IMR-90 (cell line): ENCODE results near the gene FAM53C. TPM values are rescaled to one million over a fixed set of nuclear protein-coding genes. Genes with fewer than 3 reads are reported as not detected.

Experiments used
- ATAC-seq: fragments of 200-7000 bp; cut with Tn5 transposase; 2 replicates; pipeline ENCODE4 v1.9.1; 2020; ENCODE audit warnings: low read depth, mild to moderate bottlenecking, moderate library complexity
- BruUV-seq: library from RNA; stranded (reverse); fragments of 400-500 nt; replicated peaks from 2 replicates; lab custom pipeline; 2021; lab: Mats Ljungman, UMichigan
- CTCF ChIA-PET: fragments of 300-600 bp; formaldehyde crosslinking; extraction: SDS; loops from one replicate; lab custom pipeline; 2021; ENCODE audit warnings: antibody characterized with exemption; lab: Yijun Ruan, JAX
- POLR2A ChIA-PET: fragments of 300-600 bp; sonication (Branson Sonifier 250); formaldehyde crosslinking; loops from one replicate; lab custom pipeline; 2022; ENCODE audit warnings: antibody characterized with exemption; ENCODE audit not compliant: unreplicated experiment; lab: Charles Lee
- DNase-seq: peaks from one replicate; pipeline ENCODE4 v3.0.0; 2013
- H2AFZ ChIP-seq: replicated peaks from 2 replicates; pipeline ENCODE3; 2013; ENCODE audit warnings: low read length, mild to moderate bottlenecking; ENCODE audit not compliant: poor library complexity
- H2AK5ac ChIP-seq: 2 replicates; pipeline ENCODE4 v1.6.1; 2013; ENCODE audit warnings: low read depth, low read length, inconsistent platforms
- H2AK9ac ChIP-seq: replicated peaks from 2 replicates; pipeline ENCODE3; 2013; ENCODE audit warnings: mild to moderate bottlenecking, low read depth, low read length, moderate library complexity; ENCODE audit not compliant: poor library complexity
- H2BK120ac ChIP-seq: 2 replicates; pipeline ENCODE4 v1.6.1; 2013; ENCODE audit warnings: low read depth, low read length, inconsistent platforms
- H2BK15ac ChIP-seq: 3 replicates; pipeline ENCODE4 v1.6.1; 2013; ENCODE audit warnings: low read depth, low read length, inconsistent platforms
- H2BK20ac ChIP-seq: 2 replicates; pipeline ENCODE4 v1.6.1; 2013; ENCODE audit warnings: low read depth, mild to moderate bottlenecking, inconsistent platforms, low read length, moderate library complexity
- H2BK5ac ChIP-seq: 2 replicates; pipeline ENCODE4 v1.6.1; 2013; ENCODE audit warnings: mild to moderate bottlenecking, low read depth, low read length, inconsistent platforms; ENCODE audit not compliant: poor library complexity, severe bottlenecking
- H3K14ac ChIP-seq: replicated peaks from 2 replicates; pipeline ENCODE4 v1.6.1; 2013; ENCODE audit warnings: low read depth, low read length, inconsistent platforms
- H3K18ac ChIP-seq: 2 replicates; pipeline ENCODE4 v1.6.1; 2013; ENCODE audit warnings: low read depth, low read length, control low read depth
- H3K23ac ChIP-seq: 2 replicates; pipeline ENCODE4 v1.6.1; 2013; ENCODE audit warnings: low read depth, low read length, inconsistent platforms
- H3K27ac ChIP-seq: 2 replicates; pipeline ENCODE4 v1.5.1; 2013; ENCODE audit warnings: mild to moderate bottlenecking, control low read depth, low read length; ENCODE audit not compliant: insufficient read depth
- H3K27me3 ChIP-seq: 2 replicates; pipeline ENCODE4 v1.6.1; 2013; ENCODE audit warnings: low read length; ENCODE audit not compliant: control insufficient read depth, insufficient read depth
- H3K36me3 ChIP-seq: 2 replicates; pipeline ENCODE4 v1.6.1; 2013; ENCODE audit warnings: low read length, mixed read lengths; ENCODE audit not compliant: control insufficient read depth, insufficient read depth
- H3K4ac ChIP-seq: 2 replicates; pipeline ENCODE4 v1.6.1; 2013; ENCODE audit warnings: low read depth, low read length, inconsistent platforms
- H3K4me1 ChIP-seq: 2 replicates; pipeline ENCODE4 v1.6.1; 2013; ENCODE audit warnings: low read length, mixed read lengths; ENCODE audit not compliant: control insufficient read depth, insufficient read depth
- H3K4me2 ChIP-seq: 2 replicates; pipeline ENCODE4 v1.6.1; 2013; ENCODE audit warnings: low read depth, mild to moderate bottlenecking, control low read depth, low read length, moderate library complexity
- H3K4me3 ChIP-seq: 2 replicates; pipeline ENCODE4 v1.5.1; 2013; ENCODE audit warnings: low read depth, mild to moderate bottlenecking, control low read depth, low read length, moderate library complexity; ENCODE audit not compliant: insufficient read depth
- H3K56ac ChIP-seq: 2 replicates; pipeline ENCODE4 v1.6.1; 2013; ENCODE audit warnings: low read length, inconsistent platforms; ENCODE audit not compliant: insufficient read depth; ENCODE audit errors: extremely low read depth
- H3K79me1 ChIP-seq, 2 experiments: 2 replicates each; pipeline ENCODE4 v1.6.1; 2013; ENCODE audit warnings: low read length in 2 of 2, inconsistent platforms in 1 of 2, low read depth in 1 of 2
- H3K9ac ChIP-seq: 2 replicates; pipeline ENCODE4 v1.6.1; 2013; ENCODE audit warnings: low read depth, low read length, control low read depth
- H3K9me1 ChIP-seq: 2 replicates; pipeline ENCODE4 v1.6.1; 2013; ENCODE audit warnings: low read length, inconsistent platforms; ENCODE audit not compliant: insufficient read depth
- H3K9me3 ChIP-seq: 2 replicates; pipeline ENCODE4 v1.6.1; 2013; ENCODE audit warnings: low read length; ENCODE audit not compliant: control insufficient read depth, insufficient read depth
- H4K20me1 ChIP-seq: 2 replicates; pipeline ENCODE4 v1.6.1; 2013; ENCODE audit warnings: low read length, inconsistent platforms; ENCODE audit not compliant: insufficient read depth
- H4K5ac ChIP-seq: 2 replicates; pipeline ENCODE4 v1.6.1; 2013; ENCODE audit warnings: mild to moderate bottlenecking, low read depth, low read length, control low read depth
- H4K8ac ChIP-seq, 2 experiments: 2 replicates each; pipeline ENCODE4 v1.6.1; 2013; ENCODE audit warnings: low read depth in 2 of 2, low read length in 2 of 2, control low read depth in 1 of 2, inconsistent platforms in 1 of 2
- H4K91ac ChIP-seq: 2 replicates; pipeline ENCODE4 v1.6.1; 2013; ENCODE audit warnings: low read depth, low read length, inconsistent platforms; ENCODE audit not compliant: insufficient read depth
- BHLHE40 ChIP-seq: fragments of 150-350 bp; IDR thresholded peaks from 2 replicates; pipeline ENCODE4 v1.6.1; 2016; ENCODE audit warnings: mild to moderate bottlenecking, low read depth, low read length
- CEBPB ChIP-seq: IDR thresholded peaks from 2 replicates; pipeline ENCODE4 v1.6.1; 2012; ENCODE audit warnings: low read depth, low read length, improper control_type of control experiment
- CHD1 ChIP-seq: IDR thresholded peaks from 2 replicates; pipeline ENCODE4 v1.6.1; 2012; ENCODE audit warnings: low read depth, low read length, improper control_type of control experiment
- CTCF ChIP-seq: conservative IDR thresholded peaks from 2 replicates; pipeline ENCODE4 v1.5.1; 2012; ENCODE audit warnings: mild to moderate bottlenecking, low read depth, low read length, improper control_type of control experiment
- ELK1 ChIP-seq: fragments of 150-350 bp; IDR thresholded peaks from 2 replicates; pipeline ENCODE4 v1.6.1; 2016; ENCODE audit warnings: low read depth, mild to moderate bottlenecking, low read length, moderate library complexity, borderline replicate concordance
- FOS ChIP-seq: fragments of 150-350 bp; IDR thresholded peaks from 2 replicates; pipeline ENCODE4 v1.6.1; 2016; ENCODE audit warnings: low read depth, low read length
- MAZ ChIP-seq: IDR thresholded peaks from 2 replicates; pipeline ENCODE4 v1.6.1; 2012; ENCODE audit warnings: low read depth, mild to moderate bottlenecking, low read length, improper control_type of control experiment, moderate library complexity, borderline replicate concordance
- NFE2L2 ChIP-seq: fragments of 150-350 bp; IDR thresholded peaks from 2 replicates; pipeline ENCODE4 v1.6.1; 2016; ENCODE audit warnings: low read depth, mild to moderate bottlenecking, low read length
- POLR2A ChIP-seq: IDR thresholded peaks from 2 replicates; pipeline ENCODE4 v1.6.1; 2012; ENCODE audit warnings: mild to moderate bottlenecking, low read depth, low read length
- RAD21 ChIP-seq: IDR thresholded peaks from 2 replicates; pipeline ENCODE4 v1.6.1; 2012; ENCODE audit warnings: low read length, improper control_type of control experiment
- RCOR1 ChIP-seq: IDR thresholded peaks from 2 replicates; pipeline ENCODE4 v1.6.1; 2012; ENCODE audit warnings: mild to moderate bottlenecking, low read length, improper control_type of control experiment; ENCODE audit not compliant: insufficient replicate concordance
- RFX5 ChIP-seq: IDR thresholded peaks from 2 replicates; pipeline ENCODE4 v1.8.0; 2012; ENCODE audit warnings: low read depth, mild to moderate bottlenecking, low read length, moderate library complexity
- SMC3 ChIP-seq: fragments of 150-350 bp; IDR thresholded peaks from 2 replicates; pipeline ENCODE4 v1.6.1; 2016; ENCODE audit warnings: low read depth, mild to moderate bottlenecking, antibody characterized with exemption, low read length, moderate library complexity
- dilution Hi-C: fragments of 300-500 bp; cut with HindIII; formaldehyde crosslinking; loops from one replicate; pipeline ENCODE4 v1.14.3; 2018; ENCODE audit warnings: low sequenced_read_pairs; ENCODE audit not compliant: unreplicated experiment
- in situ Hi-C: fragments of 300-500 bp; cut with MboI; formaldehyde crosslinking; loops from 3 replicates; pipeline ENCODE4 v1.14.3; 2019; ENCODE audit warnings: low sequenced_read_pairs, inconsistent platforms, mixed read lengths
- intact Hi-C: fragments of 100-400 bp; cut with micrococcal nuclease; formaldehyde crosslinking; loops from 2 replicates; pipeline ENCODE4 v1.10.0; 2022
- polyA plus RNA-seq, 3 experiments: library from polyadenylated mRNA; depleted of rRNA; stranded (reverse); fragments of >200 nt; gene quantifications; 2 replicates each; pipeline ENCODE4 v1.2.3, GENCODE V29; 2012; ENCODE audit warnings: low replicate concordance in 1 of 3
- total RNA-seq: library from RNA; depleted of rRNA; stranded (reverse); fragments of >200 nt; gene quantifications from 2 replicates; pipeline ENCODE4 v1.2.3, GENCODE V29; 2012
- TF ChIP-seq, protein P1 (sequence below): fragments of 150-350 bp; IDR thresholded peaks from 2 replicates; pipeline ENCODE4 v1.6.1; 2017; ENCODE audit warnings: mild to moderate bottlenecking, antibody characterized with exemption, low read length, low read depth

Gene FAM53C
- total and polyA plus RNA-seq, 2 of the 4 experiments (the other 2 are of a cell fraction): 21.5 to 25.6 TPM

DNA sequence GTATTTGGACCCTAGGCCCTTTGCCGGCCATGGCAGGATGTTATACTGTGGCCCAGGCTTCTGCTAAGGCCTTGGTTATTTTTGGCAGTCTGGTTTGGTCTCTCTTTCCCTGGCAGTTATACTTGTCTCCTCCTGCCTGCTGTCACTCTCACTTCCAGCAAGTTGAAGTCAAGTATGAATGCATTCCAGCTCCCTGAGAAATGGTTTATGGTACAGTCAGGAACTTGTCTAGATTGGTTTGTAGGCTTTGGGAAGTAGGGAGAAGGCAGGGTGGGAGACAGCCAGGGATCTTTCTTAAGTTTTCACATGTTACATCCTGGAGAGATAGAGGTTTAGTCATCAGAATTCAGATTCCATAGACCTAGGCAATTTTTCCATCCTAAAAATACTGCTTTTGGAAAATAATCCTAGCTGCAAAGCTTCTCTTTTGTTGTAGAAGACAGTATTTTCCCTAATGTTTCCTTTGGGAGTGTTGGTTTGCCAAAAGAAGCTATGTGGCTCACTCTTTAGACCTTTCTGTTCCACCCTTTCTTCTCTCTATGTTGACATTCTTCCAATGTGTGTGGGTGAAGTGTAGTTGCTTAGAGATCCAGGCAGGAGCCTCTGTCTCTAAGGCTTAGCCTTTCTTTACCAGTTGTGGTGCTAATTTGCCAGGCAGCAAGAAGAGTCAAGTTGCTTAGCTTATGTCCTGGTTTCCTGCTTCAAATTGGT is 11.9 kb downstream of the FAM53C start (continued):
- TF ChIP-seq CHD1: no peak

DNA sequence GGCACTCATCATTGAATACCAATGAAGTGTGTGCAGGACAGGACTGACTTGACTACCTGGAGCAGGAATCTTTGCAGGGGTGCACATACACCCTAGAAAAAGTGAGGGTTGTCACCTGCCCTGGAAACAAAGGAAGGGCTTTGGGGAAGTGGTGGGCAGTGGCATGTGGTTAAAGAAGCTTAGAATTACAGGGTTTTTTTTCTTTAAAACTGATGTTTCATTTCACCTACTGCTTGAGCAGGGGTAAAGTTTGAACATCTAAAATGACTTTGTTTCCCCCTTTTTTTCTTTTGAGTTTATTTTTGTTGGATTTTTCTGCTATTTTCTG is 12.5 kb downstream of the FAM53C start:
- H2BK15ac ChIP-seq: no peak overlapping the region
- H3K4ac ChIP-seq: no peak overlapping the region
- H3K4me1 ChIP-seq: peaks cover 2% of the 10 kb centered on the region; the same call in 1 of the 2 replicates
- peaks cover 4% of the 10 kb centered on the region for H3K9me3 ChIP-seq
- no peaks in the 10 kb centered on the region for H3K27me3 ChIP-seq
- peaks cover 32% of the 10 kb centered on the region for H3K36me3 ChIP-seq
- no peak overlapping the region for H3K18ac ChIP-seq
- no peak overlapping the region for H2AK5ac ChIP-seq
- H3K9ac ChIP-seq: no peak overlapping the region
- no peak overlapping the region for H3K14ac ChIP-seq
- intact Hi-C loops (no loop called here), in situ Hi-C loops (no loop called here), dilution Hi-C loops (no loop called here)
- H4K8ac ChIP-seq: no peak overlapping the region
- 0 out of 2 replicates have a peak overlapping the region, but pooled peaks have one; percentile 20 for H3K23ac ChIP-seq
- no peak overlapping the region for H2BK20ac ChIP-seq
- BruUV-seq: no TSS peak
- H2AFZ ChIP-seq: no peak overlapping the region
- ATAC-seq (no peak), DNase-seq (no peak)
- POLR2A ChIA-PET: no interaction called here
- peaks cover 19% of the 10 kb centered on the region for H4K20me1 ChIP-seq
- H4K5ac ChIP-seq: no peak overlapping the region
- H3K9me1 ChIP-seq: peaks cover 8% of the 10 kb centered on the region; the same call in 1 of the 2 replicates
- no peak overlapping the region for H2BK120ac ChIP-seq
- peaks cover 6 to 34% of the 10 kb centered on the region in 2 experiments; a peak in 3 of 4 replicates for H3K79me1 ChIP-seq
- no peak overlapping the region for H3K4me3 ChIP-seq
- H2AK9ac ChIP-seq: no peak overlapping the region
- no peak overlapping the region; the same call in 1 of the 2 replicates for H3K4me2 ChIP-seq
- H3K56ac ChIP-seq: no peak overlapping the region
- H2BK5ac ChIP-seq: no peak overlapping the region
- H3K27ac ChIP-seq: no peak overlapping the region
- H4K91ac ChIP-seq: no peak overlapping the region
- CTCF ChIA-PET: no interaction called here
- TF ChIP-seq RFX5 (no peak), CHD1 (no peak), MAZ (no peak), FOS (no peak), CTCF (no peak), POLR2A (no peak), SMC3 (no peak), NFE2L2 (no peak), RAD21 (no peak), CEBPB (no peak), RCOR1 (no peak), ELK1 (no peak), BHLHE40 (no peak)
- TF ChIP-seq, protein P1, sequence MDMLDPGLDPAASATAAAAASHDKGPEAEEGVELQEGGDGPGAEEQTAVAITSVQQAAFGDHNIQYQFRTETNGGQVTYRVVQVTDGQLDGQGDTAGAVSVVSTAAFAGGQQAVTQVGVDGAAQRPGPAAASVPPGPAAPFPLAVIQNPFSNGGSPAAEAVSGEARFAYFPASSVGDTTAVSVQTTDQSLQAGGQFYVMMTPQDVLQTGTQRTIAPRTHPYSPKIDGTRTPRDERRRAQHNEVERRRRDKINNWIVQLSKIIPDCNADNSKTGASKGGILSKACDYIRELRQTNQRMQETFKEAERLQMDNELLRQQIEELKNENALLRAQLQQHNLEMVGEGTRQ: no peak
